K562 (cell line): ENCODE results near the gene PTCH2. TPM values are rescaled to one million over a fixed set of nuclear protein-coding genes. Genes with fewer than 3 reads are reported as not detected.

Experiments used
- ATAC-seq: fragments of 200-7000 bp; cut with Tn5 transposase; 3 replicates; pipeline ENCODE4 v1.9.1; 2020; ENCODE audit warnings: moderate library complexity
- BruUV-seq: library from RNA; stranded (reverse); fragments of 400-500 nt; replicated peaks from 2 replicates; lab custom pipeline; 2021; lab: Mats Ljungman, UMichigan
- CTCF ChIA-PET: fragments of 300-600 bp; formaldehyde crosslinking; extraction: SDS; loops from one replicate; lab custom pipeline; 2021; ENCODE audit warnings: low intra/inter-chr PET ratio; lab: Yijun Ruan, JAX
- POLR2A ChIA-PET: fragments of 300-600, 350-650 bp; sonication (Branson Sonifier 250); formaldehyde crosslinking; extraction: SDS; loops from one replicate; lab custom pipeline; 2021; ENCODE audit warnings: antibody characterized with exemption, inconsistent platforms; lab: Yijun Ruan, JAX
- DNase-seq, 4 experiments: peaks; one replicate each; pipeline versions ENCODE4 v3.0.0 to v3.0.0-alpha.2; 2011 to 2018; ENCODE audit warnings: low spot score in 3 of 4, mixed read lengths in 3 of 4; ENCODE audit errors: extremely low read depth in 1 of 4
- FAIRE-seq: peaks from 2 replicates; lab custom pipeline; 2011; peaks lifted over from hg19 to GRCh38; lab: Jason Lieb, UNC
- H2AFZ ChIP-seq: 2 replicates; pipeline ENCODE4 v1.6.0; 2011; ENCODE audit warnings: low read depth, low read length, control low read depth, inconsistent platforms
- H3K27ac ChIP-seq: fragments of 200-600 bp; 3 replicates; pipeline ENCODE4 v1.8.0; 2011; ENCODE audit warnings: low read depth, mild to moderate bottlenecking, control low read depth, inconsistent platforms, low read length, moderate library complexity, mixed read lengths; ENCODE audit errors: extremely low read depth
- H3K27me3 ChIP-seq, 2 experiments: fragments of 300-600 bp in 1 of 2; 2 replicates in 1 of 2; 3 replicates in 1 of 2; pipeline versions ENCODE4 v1.6.0 to v1.8.0; 2011; ENCODE audit warnings: inconsistent platforms in 2 of 2, low read length in 2 of 2, mild to moderate bottlenecking in 1 of 2, mixed read lengths in 1 of 2, moderate library complexity in 1 of 2; ENCODE audit not compliant: control insufficient read depth in 2 of 2, insufficient read depth in 2 of 2
- H3K36me3 ChIP-seq: fragments of 300-600 bp; 3 replicates; pipeline ENCODE4 v1.8.0; 2011; ENCODE audit warnings: mild to moderate bottlenecking, low read length, inconsistent platforms; ENCODE audit not compliant: control insufficient read depth, insufficient read depth
- H3K4me1 ChIP-seq, 2 experiments: fragments of 200-600 bp in 1 of 2; replicated peaks in 1 of 2; 2 replicates in 1 of 2; 3 replicates in 1 of 2; pipeline versions ENCODE4 v1.5.1 to v1.8.0; 2011; ENCODE audit warnings: inconsistent platforms in 2 of 2, low read length in 2 of 2, mild to moderate bottlenecking in 1 of 2, mixed read lengths in 1 of 2, moderate library complexity in 1 of 2; ENCODE audit not compliant: control insufficient read depth in 2 of 2, insufficient read depth in 2 of 2
- H3K4me2 ChIP-seq: 2 replicates; pipeline ENCODE4 v1.6.1; 2011; ENCODE audit warnings: low read length, control low read depth, inconsistent platforms, mixed read lengths; ENCODE audit not compliant: insufficient read depth
- H3K4me3 ChIP-seq: fragments of 200-600 bp; sonication (generic), shearing (Covaris generic); 2 replicates; pipeline ENCODE4 v1.5.1; 2016; ENCODE audit warnings: control low read depth, inconsistent platforms
- H3K79me2 ChIP-seq: fragments of 200-600 bp; 3 replicates; pipeline ENCODE4 v1.8.0; 2011; ENCODE audit warnings: low read length, inconsistent platforms; ENCODE audit not compliant: control insufficient read depth, insufficient read depth
- H3K9ac ChIP-seq, 2 experiments: 2 replicates each; pipeline versions ENCODE4 v1.6.0 to v1.6.1; 2011; ENCODE audit warnings: low read depth in 2 of 2, low read length in 2 of 2, control low read depth in 1 of 2, inconsistent platforms in 1 of 2, mild to moderate bottlenecking in 1 of 2, mixed read lengths in 1 of 2; ENCODE audit not compliant: insufficient read depth in 1 of 2
- H3K9me1 ChIP-seq: one replicate; pipeline ENCODE4 v1.6.0; 2011; ENCODE audit warnings: inconsistent platforms, mild to moderate bottlenecking, low read length, moderate library complexity; ENCODE audit not compliant: control insufficient read depth, insufficient read depth
- H3K9me3 ChIP-seq: replicated peaks from 2 replicates; pipeline ENCODE4 v1.5.1; 2011; ENCODE audit warnings: low read depth, low read length, inconsistent platforms; ENCODE audit not compliant: control insufficient read depth, insufficient read depth
- H4K20me1 ChIP-seq: replicated peaks from 2 replicates; pipeline ENCODE4 v1.6.1; 2011; ENCODE audit warnings: low read length, inconsistent platforms, mixed read lengths; ENCODE audit not compliant: control insufficient read depth, insufficient read depth
- AFF1 ChIP-seq, 2 experiments: fragments of 450-650 bp; IDR thresholded peaks; 2 replicates each; pipeline ENCODE4 v1.6.1; 2018; ENCODE audit warnings: mild to moderate bottlenecking in 2 of 2, low read depth in 1 of 2; ENCODE audit not compliant: partially characterized antibody in 2 of 2
- CBFA2T3 ChIP-seq: fragments of 450-650 bp; IDR thresholded peaks from 2 replicates; pipeline ENCODE4 v1.6.1; 2017
- CBX5 ChIP-seq: IDR thresholded peaks from 2 replicates; pipeline ENCODE4 v1.6.1; 2014; ENCODE audit warnings: low read depth, borderline replicate concordance
- EWSR1 ChIP-seq: fragments of 450-650 bp; IDR thresholded peaks from 2 replicates; pipeline ENCODE4 v1.6.1; 2018; ENCODE audit warnings: borderline replicate concordance, mild to moderate bottlenecking, low read depth, moderate library complexity; ENCODE audit not compliant: partially characterized antibody
- IFI16 ChIP-seq: fragments of 250-450 bp; sonication (Bioruptor Pico); IDR thresholded peaks from 2 replicates; pipeline ENCODE4 v2.1.2; 2022; ENCODE audit warnings: mild to moderate bottlenecking, inconsistent platforms
- KDM1A ChIP-seq, 2 experiments: fragments of 450-650 bp; IDR thresholded peaks; 2 replicates each; pipeline ENCODE4 v1.6.1; 2016; ENCODE audit warnings: mild to moderate bottlenecking in 2 of 2
- RUNX1 ChIP-seq: sonication (generic); IDR thresholded peaks from 2 replicates; pipeline ENCODE4 v1.6.1; 2016; ENCODE audit warnings: antibody characterized with exemption, low read depth
- SNRNP70 ChIP-seq: fragments of 200-400 bp; formaldehyde crosslinking; optimal IDR thresholded peaks from 2 replicates; pipeline ENCODE3; 2017; ENCODE audit warnings: low read depth, low read length
- TFAP4 ChIP-seq: sonication (generic); formaldehyde crosslinking; IDR thresholded peaks from 2 replicates; pipeline ENCODE4 v1.8.0; 2022; ENCODE audit warnings: missing genetic modification reagents, mild to moderate bottlenecking, moderate library complexity, borderline replicate concordance
- ZNF699 ChIP-seq: fragments of 250-450 bp; sonication (Bioruptor Pico); IDR thresholded peaks from 2 replicates; pipeline ENCODE4 v1.8.0; 2021; ENCODE audit warnings: mild to moderate bottlenecking, moderate library complexity; ENCODE audit not compliant: insufficient replicate concordance
- WGBS: fragments of 100-300 bp; shearing (Covaris generic); methylation state at CpG from one replicate; pipeline ENCODE4 v1.1.6; 2016; ENCODE audit warnings: low coverage, mixed read lengths; ENCODE audit not compliant: insufficient coverage; ENCODE audit errors: missing lambda C conversion rate; 5-methylcytosine and 5-hydroxymethylcytosine counted together
- in situ Hi-C: fragments of 300-500 bp; cut with MboI; formaldehyde crosslinking; loops from 4 replicates; pipeline ENCODE4 v1.15.0; 2018; ENCODE audit warnings: inconsistent platforms, mixed read lengths
- intact Hi-C: fragments of 100-400 bp; cut with micrococcal nuclease; formaldehyde crosslinking; loops from 2 replicates; pipeline ENCODE4 v1.14.2; 2022
- polyA plus RNA-seq, 8 experiments: library from polyadenylated mRNA; depleted of rRNA in 4 of 8; stranded (reverse) in 5 of 8; unstranded in 3 of 8; fragments of >200 nt; fragmentation: Nextera tagmentation in 2 of 8; fragmentation: Illumina TruSeq in 1 of 8; extraction: Ambion mirVana in 2 of 8; extraction: Trizol in 1 of 8; gene quantifications; 2 replicates each; pipeline versions ENCODE4 v1.2.1 to v1.2.3, GENCODE V29; 2011 to 2014; ENCODE audit warnings: inconsistent platforms in 1 of 8, missing spikeins in 1 of 8
- total RNA-seq, 7 experiments: library from RNA; depleted of rRNA in 6 of 7; stranded (reverse); fragments of >200 nt in 6 of 7; fragmentation: Illumina TruSeq in 2 of 7; extraction: Trizol in 2 of 7; gene quantifications; 2 replicates each; pipeline versions ENCODE4 v1.2.1 to v1.2.3, GENCODE V29; 2011 to 2021; ENCODE audit warnings: low replicate concordance in 1 of 7
- TF ChIP-seq, protein P1 (sequence below): fragments of 250-450 bp; sonication (Bioruptor Pico); IDR thresholded peaks from 2 replicates; pipeline ENCODE4 v1.9.0; 2021; ENCODE audit warnings: mild to moderate bottlenecking

The PTCH2 gene
- total and polyA plus RNA-seq, 9 of the 15 experiments (the other 6 are each of a cell fraction or from before 2014, with no cell fraction given): 0.15 to 27.3 (median 0.48) TPM; not detected in 1

- Histone ChIP-seq H3K36me3 (peaks cover 72% of the 10 kb centered on the region), H3K4me1 (peaks cover 0 to 2% of the 10 kb centered on the region in 2 experiments; a peak in 2 of 5 replicates), H3K9me3 (no peaks in the 10 kb centered on the region), H3K4me3 (no peak overlapping the region), H3K27me3 (no peaks in the 10 kb centered on the region), H3K9me1 (no peaks in the 10 kb centered on the region)
- DNase-seq (no peak), FAIRE-seq (no peak), ATAC-seq (no peak)
- CTCF ChIA-PET: interaction anchor here (0.6 kb wide), 1 partner anchor 136 kb away, joined by 3 read pairs; no protein-coding TSS in a partner anchor
- TSS peak; percentile 22 for BruUV-seq
- in situ Hi-C loops: no loop called here
- TF ChIP-seq CBFA2T3: no peak
- 0 out of 4 replicates have a peak, but pooled peaks of 1 of the 2 experiments have one; percentile 17 for TF ChIP-seq KDM1A (IDR thresholded peaks at IDR 0.05)
- TF ChIP-seq, all 486 proteins: peak for 1
- Histone ChIP-seq H3K27ac (no peak overlapping the region), H4K20me1 (no peaks in the 10 kb centered on the region), H3K79me2 (no peaks in the 10 kb centered on the region), H2AFZ (no peak overlapping the region), H3K9ac (no peak overlapping the region), H3K4me2 (no peak overlapping the region)
- WGBS: 83% methylated on average over 2 of the region's 2 CpGs
- intact Hi-C loops: no loop called here
- POLR2A ChIA-PET: no interaction called here
Measured at GRCh38 chr1:44874155-44874554, 31.1 kb upstream of the PTCH2 start.

DNA sequence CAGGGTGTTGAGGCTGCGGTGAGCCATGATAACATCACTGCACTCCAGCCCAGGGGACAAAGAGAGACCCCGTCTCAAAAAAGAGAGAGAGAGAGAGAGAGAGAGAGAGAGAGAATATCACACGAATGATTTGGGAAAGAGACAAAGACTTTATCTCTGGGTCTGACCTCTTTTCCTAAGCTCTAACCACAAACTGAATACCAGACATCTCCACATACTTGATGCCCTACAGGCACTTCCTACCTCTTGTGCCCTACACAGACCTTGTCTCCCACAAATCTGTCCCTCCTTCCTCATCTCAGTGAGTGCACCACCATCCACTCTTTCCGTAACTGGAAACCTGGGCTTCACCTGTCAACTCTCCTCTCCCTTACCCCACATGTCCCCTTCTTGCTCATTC is 27.0 kb upstream of the PTCH2 start:
- FAIRE-seq (no peak), ATAC-seq (no peak), DNase-seq (no peak)
- Histone ChIP-seq H3K27ac (no peak overlapping the region), H2AFZ (no peak overlapping the region), H3K9me3 (no peaks in the 10 kb centered on the region), H3K4me2 (no peak overlapping the region), H3K79me2 (no peaks in the 10 kb centered on the region), H3K9me1 (no peaks in the 10 kb centered on the region), H3K27me3 (no peaks in the 10 kb centered on the region), H3K9ac (no peak overlapping the region), H3K36me3 (peaks cover 74% of the 10 kb centered on the region), H3K4me1 (no peaks in the 10 kb centered on the region), H3K4me3 (no peak overlapping the region), H4K20me1 (no peaks in the 10 kb centered on the region)
- 81% methylated on average over 3 of the region's 4 CpGs for WGBS
- POLR2A ChIA-PET: interaction anchor here (1.0 to 1.7 kb wide), 2 partner anchors 15 to 51 kb away, joined by 4 to 6 read pairs; no protein-coding TSS in a partner anchor
- CTCF ChIA-PET: no interaction called here
- BruUV-seq: no TSS peak
- intact Hi-C loops: no loop called here
- in situ Hi-C loops: no loop called here
- TF ChIP-seq SNRNP70 (no peak), RUNX1 (no peak), TFAP4 (CRISPR knock-in tag) (no peak), IFI16 (CRISPR knock-in tag) (no peak), AFF1 (IDR thresholded peaks at IDR 0.05; ENCODE audit: low read depth in 1 of 2, partially characterized antibody in 2 of 2) (no peak), ZNF699 (no peak), EWSR1 (no peak), CBX5 (no peak)
- TF ChIP-seq, protein P1, sequence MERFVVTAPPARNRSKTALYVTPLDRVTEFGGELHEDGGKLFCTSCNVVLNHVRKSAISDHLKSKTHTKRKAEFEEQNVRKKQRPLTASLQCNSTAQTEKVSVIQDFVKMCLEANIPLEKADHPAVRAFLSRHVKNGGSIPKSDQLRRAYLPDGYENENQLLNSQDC (CRISPR knock-in tag): no peak
